ENCODE data around the gene MYO9A.

Gene MYO9A

DNA sequence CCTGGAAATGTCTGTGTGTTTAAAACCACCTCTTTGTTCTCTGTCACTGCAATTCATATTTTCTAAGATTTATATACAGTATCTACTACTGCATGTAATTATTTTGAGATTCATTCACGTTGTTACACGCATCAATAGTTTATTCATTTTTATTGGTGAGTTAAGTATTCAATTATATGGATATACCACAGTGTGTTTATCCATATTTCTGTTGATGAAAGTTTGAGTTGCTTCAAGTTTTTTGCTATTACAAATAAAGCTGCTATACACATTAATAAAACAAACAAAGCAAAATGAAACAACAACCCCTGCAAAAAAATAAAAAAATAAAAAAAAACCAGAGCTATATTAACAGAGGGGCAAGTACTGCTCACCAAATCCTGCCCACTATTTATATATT, 185.3 kb downstream of the MYO9A start:
- Histone ChIP-seq H3K27me3 (ENCODE audit: control insufficient read depth, insufficient read depth, low read length) (no peaks in the 10 kb centered on the region), H3K4me1 (ENCODE audit: control insufficient read depth, low read depth, low read length) (no peaks in the 10 kb centered on the region), H3K9ac (ENCODE audit: low read length) (no peak overlapping the region), H3K9me3 (ENCODE audit: control insufficient read depth, low read depth, low read length) (no peaks in the 10 kb centered on the region), H3K27ac (ENCODE audit: low read length) (no peak overlapping the region), H3K36me3 (ENCODE audit: control insufficient read depth, low read depth, low read length) (no peaks in the 10 kb centered on the region), H3K4me3 (ENCODE audit: low read length) (no peak overlapping the region)

DNA sequence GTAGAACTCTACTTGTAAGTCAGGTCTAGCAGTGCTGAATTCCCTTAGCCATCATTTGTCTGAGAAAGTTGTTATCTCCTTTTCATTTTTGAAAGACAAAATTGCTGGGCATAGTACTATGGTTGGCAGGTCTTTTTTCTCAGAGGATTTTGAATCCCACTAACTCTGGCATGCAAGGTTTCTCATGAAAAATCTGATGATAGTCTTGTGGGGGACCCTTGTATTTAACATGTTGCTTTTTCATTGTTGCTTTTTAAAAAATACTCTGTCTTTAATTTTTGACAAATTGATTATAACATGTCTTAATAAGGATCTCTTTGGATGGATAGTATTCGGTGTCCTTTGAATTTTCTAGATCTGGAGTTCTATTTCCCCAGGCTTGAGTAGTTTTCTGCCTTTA, 186.7 kb downstream of the MYO9A start:
- no peak overlapping the region for H3K27ac ChIP-seq (ENCODE audit: low read length)
- no peaks in the 10 kb centered on the region for H3K4me1 ChIP-seq (ENCODE audit: control insufficient read depth, low read depth, low read length)
- no peaks in the 10 kb centered on the region for H3K9me3 ChIP-seq (ENCODE audit: control insufficient read depth, low read depth, low read length)

GRCh38 chr15:71925145-71925544, 192.8 kb downstream of the MYO9A start:
- H3K27me3 ChIP-seq (ENCODE audit: control insufficient read depth, insufficient read depth, low read length), result no peaks in the 10 kb centered on the region

More for the DNA sequence above, 186.7 kb downstream of the MYO9A start:
- Histone ChIP-seq H3K4me3 (ENCODE audit: low read length) (no peak overlapping the region), H3K9ac (ENCODE audit: low read length) (no peak overlapping the region), H3K27me3 (ENCODE audit: control insufficient read depth, insufficient read depth, low read length) (no peaks in the 10 kb centered on the region), H3K36me3 (ENCODE audit: control insufficient read depth, low read depth, low read length) (no peaks in the 10 kb centered on the region)

GRCh38 chr15:71921191-71921590, 196.8 kb downstream of the MYO9A start:
- H3K9ac ChIP-seq (ENCODE audit: low read length), result no peak overlapping the region
- no peak overlapping the region for H3K4me3 ChIP-seq (ENCODE audit: low read length)
- H3K9me3 ChIP-seq (ENCODE audit: control insufficient read depth, low read depth, low read length), result no peaks in the 10 kb centered on the region
- H3K4me1 ChIP-seq (ENCODE audit: control insufficient read depth, low read depth, low read length), result peaks cover 4% of the 10 kb centered on the region
- H3K36me3 ChIP-seq (ENCODE audit: control insufficient read depth, low read depth, low read length), result no peaks in the 10 kb centered on the region
- no peak overlapping the region for H3K27ac ChIP-seq (ENCODE audit: low read length)
- no peaks in the 10 kb centered on the region for H3K27me3 ChIP-seq (ENCODE audit: control insufficient read depth, insufficient read depth, low read length)

More at GRCh38 chr15:71925145-71925544, 192.8 kb downstream of the MYO9A start:
- no peak overlapping the region for H3K27ac ChIP-seq (ENCODE audit: low read length)
- no peaks in the 10 kb centered on the region for H3K4me1 ChIP-seq (ENCODE audit: control insufficient read depth, low read depth, low read length)
- no peaks in the 10 kb centered on the region for H3K9me3 ChIP-seq (ENCODE audit: control insufficient read depth, low read depth, low read length)
- no peak overlapping the region for H3K9ac ChIP-seq (ENCODE audit: low read length)
- H3K36me3 ChIP-seq (ENCODE audit: control insufficient read depth, low read depth, low read length), result no peaks in the 10 kb centered on the region
- no peak overlapping the region for H3K4me3 ChIP-seq (ENCODE audit: low read length)

- H3K27ac ChIP-seq (ENCODE audit: low read length), result no peak overlapping the region
- H3K4me3 ChIP-seq (ENCODE audit: low read length), result no peak overlapping the region
- no peaks in the 10 kb centered on the region for H3K27me3 ChIP-seq (ENCODE audit: control insufficient read depth, insufficient read depth, low read length)
- H3K4me1 ChIP-seq (ENCODE audit: control insufficient read depth, low read depth, low read length), result peaks cover 6% of the 10 kb centered on the region
- no peaks in the 10 kb centered on the region for H3K36me3 ChIP-seq (ENCODE audit: control insufficient read depth, low read depth, low read length)
- H3K9ac ChIP-seq (ENCODE audit: low read length), result no peak overlapping the region
- no peaks in the 10 kb centered on the region for H3K9me3 ChIP-seq (ENCODE audit: control insufficient read depth, low read depth, low read length)
These were observed 197.4 kb downstream of the MYO9A start for GRCh38 chr15:71920573-71920972.

DNA sequence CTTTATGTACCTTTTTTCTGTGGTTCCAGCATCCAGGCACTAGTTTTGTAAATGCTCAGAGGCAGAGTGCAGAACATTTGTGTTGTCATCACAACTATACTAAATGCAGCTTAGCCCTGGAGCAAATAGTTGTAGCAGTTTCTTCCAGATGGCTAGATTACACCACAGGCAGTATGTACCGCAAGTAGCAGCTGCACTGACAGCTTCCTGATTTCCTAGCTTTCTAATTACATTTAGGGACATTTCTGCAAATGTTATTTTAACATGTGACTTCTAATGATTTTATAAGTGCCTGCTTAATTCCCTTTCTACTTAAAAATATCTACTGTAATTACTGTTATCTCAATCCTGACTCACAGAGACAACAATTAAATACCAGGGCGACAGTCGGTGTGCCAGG, 201.1 kb downstream of the MYO9A start:
- Histone ChIP-seq H3K27me3 (ENCODE audit: control insufficient read depth, insufficient read depth, low read length) (no peaks in the 10 kb centered on the region), H3K27ac (ENCODE audit: low read length) (no peak overlapping the region), H3K9me3 (ENCODE audit: control insufficient read depth, low read depth, low read length) (no peaks in the 10 kb centered on the region), H3K36me3 (ENCODE audit: control insufficient read depth, low read depth, low read length) (no peaks in the 10 kb centered on the region), H3K4me1 (ENCODE audit: control insufficient read depth, low read depth, low read length) (peaks cover 6% of the 10 kb centered on the region), H3K4me3 (ENCODE audit: low read length) (no peak overlapping the region), H3K9ac (ENCODE audit: low read length) (no peak overlapping the region)

GRCh38 chr15:71914092-71914491, 203.9 kb downstream of the MYO9A start:
- Histone ChIP-seq H3K9ac (ENCODE audit: low read length) (no peak overlapping the region), H3K27me3 (ENCODE audit: control insufficient read depth, insufficient read depth, low read length) (no peaks in the 10 kb centered on the region), H3K4me3 (ENCODE audit: low read length) (no peak overlapping the region), H3K36me3 (ENCODE audit: control insufficient read depth, low read depth, low read length) (no peaks in the 10 kb centered on the region), H3K9me3 (ENCODE audit: control insufficient read depth, low read depth, low read length) (no peaks in the 10 kb centered on the region), H3K27ac (ENCODE audit: low read length) (no peak overlapping the region), H3K4me1 (ENCODE audit: control insufficient read depth, low read depth, low read length) (peaks cover 6% of the 10 kb centered on the region)

- H3K27ac ChIP-seq (ENCODE audit: low read length), result no peak overlapping the region
- no peaks in the 10 kb centered on the region for H3K27me3 ChIP-seq (ENCODE audit: control insufficient read depth, insufficient read depth, low read length)
- H3K9me3 ChIP-seq (ENCODE audit: control insufficient read depth, low read depth, low read length), result no peaks in the 10 kb centered on the region
- no peak overlapping the region for H3K4me3 ChIP-seq (ENCODE audit: low read length)
- H3K36me3 ChIP-seq (ENCODE audit: control insufficient read depth, low read depth, low read length), result peaks cover 17% of the 10 kb centered on the region
- H3K4me1 ChIP-seq (ENCODE audit: control insufficient read depth, low read depth, low read length), result no peaks in the 10 kb centered on the region
- no peak overlapping the region for H3K9ac ChIP-seq (ENCODE audit: low read length)
These were observed 218.3 kb downstream of the MYO9A start for GRCh38 chr15:71899674-71900073.

GRCh38 chr15:71893691-71894090, 224.3 kb downstream of the MYO9A start:
- no peak overlapping the region for H3K9ac ChIP-seq (ENCODE audit: low read length)
- H3K36me3 ChIP-seq (ENCODE audit: control insufficient read depth, low read depth, low read length), result peaks cover 8% of the 10 kb centered on the region
- no peaks in the 10 kb centered on the region for H3K27me3 ChIP-seq (ENCODE audit: control insufficient read depth, insufficient read depth, low read length)
- H3K9me3 ChIP-seq (ENCODE audit: control insufficient read depth, low read depth, low read length), result no peaks in the 10 kb centered on the region
- H3K27ac ChIP-seq (ENCODE audit: low read length), result no peak overlapping the region
- no peak overlapping the region for H3K4me3 ChIP-seq (ENCODE audit: low read length)
- no peaks in the 10 kb centered on the region for H3K4me1 ChIP-seq (ENCODE audit: control insufficient read depth, low read depth, low read length)

DNA sequence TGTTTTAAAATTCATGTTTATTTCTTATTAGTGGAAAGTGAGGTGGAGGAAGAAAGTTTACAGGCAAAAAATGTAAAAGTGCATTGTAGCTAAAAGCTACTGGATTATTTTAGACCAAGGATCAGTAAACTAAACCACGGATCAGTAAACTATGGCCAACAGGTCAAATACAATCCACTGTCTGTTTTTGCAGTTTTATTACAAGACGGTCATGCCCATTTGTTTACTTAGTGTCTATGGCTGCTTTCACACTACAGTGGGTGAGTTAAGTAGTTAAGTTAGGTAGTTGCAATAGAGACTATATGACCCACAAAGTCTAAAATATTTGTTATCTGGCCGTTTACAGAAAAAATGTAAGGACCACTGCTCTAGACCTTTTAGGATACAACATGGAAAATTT, 225.6 kb downstream of the MYO9A start:
- Histone ChIP-seq H3K9ac (ENCODE audit: low read length) (no peak overlapping the region), H3K27me3 (ENCODE audit: control insufficient read depth, insufficient read depth, low read length) (no peaks in the 10 kb centered on the region), H3K4me1 (ENCODE audit: control insufficient read depth, low read depth, low read length) (no peaks in the 10 kb centered on the region), H3K27ac (ENCODE audit: low read length) (no peak overlapping the region), H3K36me3 (ENCODE audit: control insufficient read depth, low read depth, low read length) (no peaks in the 10 kb centered on the region), H3K9me3 (ENCODE audit: control insufficient read depth, low read depth, low read length) (no peaks in the 10 kb centered on the region), H3K4me3 (ENCODE audit: low read length) (no peak overlapping the region)

- peaks cover 4% of the 10 kb centered on the region for H3K4me1 ChIP-seq (ENCODE audit: control insufficient read depth, low read depth, low read length)
- no peak overlapping the region for H3K9ac ChIP-seq (ENCODE audit: low read length)
- H3K9me3 ChIP-seq (ENCODE audit: control insufficient read depth, low read depth, low read length), result no peaks in the 10 kb centered on the region
- no peak overlapping the region for H3K4me3 ChIP-seq (ENCODE audit: low read length)
- H3K27ac ChIP-seq (ENCODE audit: low read length), result no peak overlapping the region
- H3K36me3 ChIP-seq (ENCODE audit: control insufficient read depth, low read depth, low read length), result no peaks in the 10 kb centered on the region
- no peaks in the 10 kb centered on the region for H3K27me3 ChIP-seq (ENCODE audit: control insufficient read depth, insufficient read depth, low read length)
These were observed 226.9 kb downstream of the MYO9A start for GRCh38 chr15:71891026-71891425.

DNA sequence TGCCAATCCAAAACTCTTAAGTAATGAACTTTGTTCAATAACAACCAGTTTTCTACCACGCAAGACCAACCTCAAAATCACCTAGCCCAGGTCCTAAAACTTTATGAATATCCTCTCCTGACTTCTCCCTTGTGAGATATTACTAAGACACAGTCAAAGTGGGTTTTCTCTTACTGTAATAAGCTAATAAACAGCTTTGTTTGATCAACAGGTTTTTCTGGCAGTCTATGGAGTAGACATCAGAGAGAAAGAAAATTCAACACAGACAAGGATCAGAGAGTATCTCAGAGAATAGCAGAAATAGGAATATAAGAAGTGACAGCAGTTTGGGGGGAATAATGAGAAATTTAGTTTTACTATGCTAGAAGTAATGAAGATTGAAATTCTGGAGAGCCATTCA, 228.0 kb downstream of the MYO9A start:
- Histone ChIP-seq H3K4me1 (ENCODE audit: control insufficient read depth, low read depth, low read length) (peaks cover 12% of the 10 kb centered on the region), H3K27ac (ENCODE audit: low read length) (no peak overlapping the region), H3K27me3 (ENCODE audit: control insufficient read depth, insufficient read depth, low read length) (no peaks in the 10 kb centered on the region), H3K9ac (ENCODE audit: low read length) (no peak overlapping the region), H3K4me3 (ENCODE audit: low read length) (no peak overlapping the region), H3K9me3 (ENCODE audit: control insufficient read depth, low read depth, low read length) (no peaks in the 10 kb centered on the region), H3K36me3 (ENCODE audit: control insufficient read depth, low read depth, low read length) (no peaks in the 10 kb centered on the region)
